HepG2 (cell line): ENCODE results near the gene TPST1. TPM values are rescaled to one million over a fixed set of nuclear protein-coding genes. Genes with fewer than 3 reads are reported as not detected.
A peak's percentile ranks its signal among the peaks of the same experiment; 100 is the strongest.

Experiments
- ATAC-seq: fragments of 200-7000 bp; cut with Tn5 transposase; 3 replicates; pipeline ENCODE4 v1.9.1; 2020; ENCODE audit warnings: mild to moderate bottlenecking, moderate library complexity
- BruUV-seq: library from RNA; stranded (reverse); fragments of 400-500 nt; replicated peaks from 2 replicates; lab custom pipeline; 2021; lab: Mats Ljungman, UMichigan
- CTCF ChIA-PET: fragments of 300-600 bp; formaldehyde crosslinking; extraction: SDS; loops from one replicate; lab custom pipeline; 2021; ENCODE audit warnings: low total read pairs, inconsistent platforms, low intra/inter-chr PET ratio; lab: Yijun Ruan, JAX
- POLR2A ChIA-PET: fragments of 350-600 bp; sonication (Branson Sonifier 250); formaldehyde crosslinking; loops from one replicate; lab custom pipeline; 2020; ENCODE audit warnings: antibody characterized with exemption, inconsistent platforms; lab: Yijun Ruan, JAX
- DNase-seq: peaks from one replicate; pipeline ENCODE4 v3.0.0-alpha.2; 2015; ENCODE audit warnings: low spot score
- FAIRE-seq: peaks from 3 replicates; lab custom pipeline; 2011; peaks lifted over from hg19 to GRCh38; lab: Jason Lieb, UNC
- H2AFZ ChIP-seq: one replicate; pipeline ENCODE4 v1.6.1; 2011; ENCODE audit warnings: low read length, inconsistent platforms
- H3K27ac ChIP-seq: fragments of 300-600 bp; 3 replicates; pipeline ENCODE4 v1.8.0; 2011; ENCODE audit warnings: mixed run types, mild to moderate bottlenecking, mixed read lengths, low read length, inconsistent platforms; ENCODE audit not compliant: insufficient read depth; ENCODE audit errors: extremely low read length
- H3K27me3 ChIP-seq, 2 experiments: fragments of 200-600 bp in 1 of 2; 2 replicates in 1 of 2; 3 replicates in 1 of 2; pipeline versions ENCODE4 v1.6.0 to v1.8.0; 2011; ENCODE audit warnings: low read length in 2 of 2, mild to moderate bottlenecking in 2 of 2, moderate library complexity in 2 of 2, inconsistent platforms in 1 of 2; ENCODE audit not compliant: insufficient read depth in 2 of 2, control insufficient read depth in 1 of 2
- H3K36me3 ChIP-seq, 2 experiments: fragments of 200-600 bp in 1 of 2; replicated peaks in 1 of 2; 2 replicates in 1 of 2; 3 replicates in 1 of 2; pipeline versions ENCODE4 v1.5.1 to v1.8.0; 2011; ENCODE audit warnings: low read length in 2 of 2, inconsistent platforms in 1 of 2; ENCODE audit not compliant: insufficient read depth in 2 of 2, control insufficient read depth in 1 of 2
- H3K4me1 ChIP-seq: 2 replicates; pipeline ENCODE4 v1.5.1; 2012; ENCODE audit warnings: low read length, inconsistent platforms; ENCODE audit not compliant: insufficient read depth
- H3K4me2 ChIP-seq: 2 replicates; pipeline ENCODE4 v1.6.0; 2011; ENCODE audit warnings: low read depth, low read length, inconsistent platforms
- H3K4me3 ChIP-seq, 3 experiments: fragments of 200-600 bp in 1 of 3; sonication (generic), shearing (Covaris generic) in 1 of 3; replicated peaks in 1 of 3; 2 replicates each; pipeline ENCODE4 v1.5.1; 2011 to 2016; ENCODE audit warnings: low read length in 3 of 3, inconsistent platforms in 2 of 3, low read depth in 2 of 3, mild to moderate bottlenecking in 2 of 3, control low read depth in 1 of 3, mixed read lengths in 1 of 3; ENCODE audit not compliant: insufficient read depth in 1 of 3
- H3K79me2 ChIP-seq: one replicate; pipeline ENCODE4 v1.6.1; 2011; ENCODE audit warnings: low read length, inconsistent platforms; ENCODE audit not compliant: insufficient read depth
- H3K9ac ChIP-seq: 2 replicates; pipeline ENCODE4 v1.6.0; 2011; ENCODE audit warnings: mild to moderate bottlenecking, low read depth, low read length, inconsistent platforms; ENCODE audit not compliant: insufficient read depth
- H3K9me3 ChIP-seq: 2 replicates; pipeline ENCODE4 v1.5.1; 2012; ENCODE audit warnings: mild to moderate bottlenecking, low read length
- H4K20me1 ChIP-seq: 2 replicates; pipeline ENCODE4 v1.6.0; 2011; ENCODE audit warnings: inconsistent platforms, mild to moderate bottlenecking, low read length, moderate library complexity; ENCODE audit not compliant: insufficient read depth
- CBX2 ChIP-seq, 2 experiments: fragments of 200-600 bp in 1 of 2; sonication (generic); formaldehyde crosslinking in 1 of 2; IDR thresholded peaks; 2 replicates each; pipeline versions ENCODE4 v1.7.0 to v1.8.1; 2018 to 2022; ENCODE audit warnings: low read depth in 2 of 2, low read length in 1 of 2, mild to moderate bottlenecking in 1 of 2, missing genetic modification reagents in 1 of 2
- DMAP1 ChIP-seq: IDR thresholded peaks from 2 replicates; pipeline ENCODE4 v1.6.1; 2016
- GPN1 ChIP-seq: sonication (generic); formaldehyde crosslinking; IDR thresholded peaks from 2 replicates; pipeline ENCODE4 v1.5.1; 2020; ENCODE audit warnings: missing genetic modification reagents, borderline replicate concordance
- MAFF ChIP-seq: IDR thresholded peaks from 2 replicates; pipeline ENCODE4 v1.6.1; 2011; ENCODE audit warnings: low read depth, low read length, improper control_type of control experiment
- MAFK ChIP-seq, 2 experiments: IDR thresholded peaks in 1 of 2; conservative IDR thresholded peaks in 1 of 2; 2 replicates each; pipeline ENCODE4 v1.6.1; 2011; ENCODE audit warnings: improper control_type of control experiment in 2 of 2, low read length in 2 of 2
- ZNF20 ChIP-seq: sonication (generic); formaldehyde crosslinking; IDR thresholded peaks from 2 replicates; pipeline ENCODE4 v1.4.0; 2020; ENCODE audit warnings: mild to moderate bottlenecking, moderate library complexity, missing genetic modification reagents
- ZNF747 ChIP-seq: sonication (generic); formaldehyde crosslinking; IDR thresholded peaks from 2 replicates; pipeline ENCODE4 v1.8.1; 2023; ENCODE audit warnings: missing genetic modification reagents, mild to moderate bottlenecking, borderline replicate concordance
- ZSCAN29 ChIP-seq: sonication (generic); formaldehyde crosslinking; conservative IDR thresholded peaks from 2 replicates; pipeline ENCODE4 v1.4.0; 2020; ENCODE audit warnings: mild to moderate bottlenecking, missing genetic modification reagents
- ZZZ3 ChIP-seq: sonication (generic); formaldehyde crosslinking; IDR thresholded peaks from 2 replicates; pipeline ENCODE4 v1.4.0; 2020; ENCODE audit warnings: missing genetic modification reagents, mild to moderate bottlenecking, borderline replicate concordance
- in situ Hi-C: cut with HindIII; loops from 2 replicates; pipeline ENCODE4 v1.10.0; 2017; ENCODE audit warnings: low pct_unique_long_range_greater_than_20kb; ENCODE audit not compliant: extremely low pct_ligation_motif_present
- intact Hi-C: fragments of 100-400 bp; cut with micrococcal nuclease; formaldehyde crosslinking; loops from one replicate; pipeline ENCODE4 v1.10.0; 2022; ENCODE audit not compliant: unreplicated experiment
- polyA plus RNA-seq, 8 experiments: library from polyadenylated mRNA; depleted of rRNA in 3 of 8; stranded (reverse) in 7 of 8; unstranded in 1 of 8; fragments of >200 nt; fragmentation: Illumina TruSeq in 4 of 8; extraction: Trizol in 4 of 8; gene quantifications; 2 replicates each; pipeline versions ENCODE4 v1.2.1 to v1.2.3, GENCODE V29; 2011 to 2016; ENCODE audit warnings: low read depth in 4 of 8, missing spikeins in 1 of 8, mixed read lengths in 1 of 8; ENCODE audit not compliant: insufficient read depth in 1 of 8
- total RNA-seq, 5 experiments: library from RNA; depleted of rRNA; stranded (reverse); fragments of >200 nt; fragmentation: Illumina TruSeq; extraction: Trizol; gene quantifications; 2 replicates each; pipeline ENCODE4 v1.2.3, GENCODE V29; 2016; ENCODE audit warnings: low read depth in 1 of 5
- TF ChIP-seq, protein P1 (sequence below): IDR thresholded peaks from 2 replicates; pipeline ENCODE4 v1.6.1; 2016; ENCODE audit warnings: low read depth, borderline replicate concordance
- TF ChIP-seq, protein P2 (sequence below): sonication (generic); formaldehyde crosslinking; IDR thresholded peaks from 2 replicates; pipeline ENCODE4 v1.8.1; 2022; ENCODE audit warnings: mild to moderate bottlenecking, missing genetic modification reagents

Gene TPST1
- total and polyA plus RNA-seq, 2 of the 13 experiments (the other 11 are each of a cell fraction or from before 2014, with no cell fraction given): 24.3 to 34.1 TPM

DNA sequence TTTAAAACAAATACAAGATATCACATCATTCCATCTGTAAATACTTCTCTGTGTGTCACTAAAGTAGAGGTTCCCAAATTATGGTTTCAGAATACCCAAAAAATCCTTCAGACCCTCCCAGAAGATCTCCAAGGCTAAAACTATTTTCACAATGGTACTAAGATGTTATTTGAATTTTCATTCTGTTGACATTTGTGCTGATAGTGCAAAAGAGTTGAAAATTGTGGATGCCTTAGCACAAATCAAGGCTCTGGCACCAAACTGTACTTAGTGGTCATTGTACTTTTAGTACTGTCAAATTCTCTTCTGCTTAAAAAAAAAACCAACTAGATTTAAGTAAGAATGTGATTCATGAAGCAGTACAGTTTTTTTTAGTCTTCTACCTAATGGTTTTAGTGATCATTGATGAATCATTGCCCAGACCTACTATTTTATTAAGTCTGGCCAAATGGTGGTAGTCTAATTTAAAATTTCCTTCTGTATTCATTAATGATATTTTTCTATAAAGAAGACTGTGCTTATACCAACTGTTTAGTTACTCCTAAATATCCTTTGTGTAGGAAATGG is 50.5 kb downstream of the TPST1 start:
- Histone ChIP-seq H3K27ac (no peak overlapping the region), H3K9me3 (no peaks in the 10 kb centered on the region), H3K36me3 (no peaks in the 10 kb centered on the region)
- TF ChIP-seq ZNF747 (CRISPR knock-in tag) (no peak), CBX2 (IDR thresholded peaks at IDR 0.05; ENCODE audit: low read depth, low read length) (no peak), CBX2 (CRISPR knock-in tag; IDR thresholded peaks at IDR 0.05; ENCODE audit: low read depth) (no peak), DMAP1 (CRISPR knock-in tag) (no peak), MAFK (conservative IDR thresholded peaks at IDR 0.05 in 1 of 2, IDR thresholded peaks at IDR 0.05 in 1 of 2; ENCODE audit: low read length in 2 of 2) (peak; percentile 57 to 79; a peak in 3 of 4 replicates), ZZZ3 (CRISPR knock-in tag) (no peak), ZNF20 (no peak), ZSCAN29 (CRISPR knock-in tag) (no peak), GPN1 (CRISPR knock-in tag) (no peak), MAFF (peak; percentile 64)
- TF ChIP-seq, protein P1, sequence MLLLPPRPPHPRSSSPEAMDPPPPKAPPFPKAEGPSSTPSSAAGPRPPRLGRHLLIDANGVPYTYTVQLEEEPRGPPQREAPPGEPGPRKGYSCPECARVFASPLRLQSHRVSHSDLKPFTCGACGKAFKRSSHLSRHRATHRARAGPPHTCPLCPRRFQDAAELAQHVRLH (CRISPR knock-in tag): no peak
- TF ChIP-seq, protein P2, sequence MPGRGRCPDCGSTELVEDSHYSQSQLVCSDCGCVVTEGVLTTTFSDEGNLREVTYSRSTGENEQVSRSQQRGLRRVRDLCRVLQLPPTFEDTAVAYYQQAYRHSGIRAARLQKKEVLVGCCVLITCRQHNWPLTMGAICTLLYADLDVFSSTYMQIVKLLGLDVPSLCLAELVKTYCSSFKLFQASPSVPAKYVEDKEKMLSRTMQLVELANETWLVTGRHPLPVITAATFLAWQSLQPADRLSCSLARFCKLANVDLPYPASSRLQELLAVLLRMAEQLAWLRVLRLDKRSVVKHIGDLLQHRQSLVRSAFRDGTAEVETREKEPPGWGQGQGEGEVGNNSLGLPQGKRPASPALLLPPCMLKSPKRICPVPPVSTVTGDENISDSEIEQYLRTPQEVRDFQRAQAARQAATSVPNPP (CRISPR knock-in tag): no peak
- TF ChIP-seq, all 625 proteins: peak for 2
- no peak for FAIRE-seq
- intact Hi-C loops: no loop called here
- peaks cover 13% of the 10 kb centered on the region for H3K79me2 ChIP-seq
- peaks cover 23% of the 10 kb centered on the region for H3K4me1 ChIP-seq
- BruUV-seq: no TSS peak
- H2AFZ ChIP-seq: no peak overlapping the region
- H3K27me3 ChIP-seq: no peaks in the 10 kb centered on the region
- no peak for DNase-seq
- in situ Hi-C loops: no loop called here
- H3K9ac ChIP-seq: no peak overlapping the region
- H3K4me3 ChIP-seq: no peak overlapping the region
- POLR2A ChIA-PET: no interaction called here
- no peak for ATAC-seq
- CTCF ChIA-PET: no interaction called here
- no peak overlapping the region for H3K4me2 ChIP-seq
- H4K20me1 ChIP-seq: no peaks in the 10 kb centered on the region
